G401.6 (cell line): ENCODE measurements around the gene ADAM17.
"Not testable (repeated sequence)": the region's sequence is repeated elsewhere in the genome, so short reads cannot be mapped to it uniquely, and the experiment has no call there.

ENCODE experiments used
- FAIRE-seq: peaks from 2 replicates; lab custom pipeline; 2012; peaks lifted over from hg19 to GRCh38; lab: Jason Lieb, UNC

Gene ADAM17

DNA sequence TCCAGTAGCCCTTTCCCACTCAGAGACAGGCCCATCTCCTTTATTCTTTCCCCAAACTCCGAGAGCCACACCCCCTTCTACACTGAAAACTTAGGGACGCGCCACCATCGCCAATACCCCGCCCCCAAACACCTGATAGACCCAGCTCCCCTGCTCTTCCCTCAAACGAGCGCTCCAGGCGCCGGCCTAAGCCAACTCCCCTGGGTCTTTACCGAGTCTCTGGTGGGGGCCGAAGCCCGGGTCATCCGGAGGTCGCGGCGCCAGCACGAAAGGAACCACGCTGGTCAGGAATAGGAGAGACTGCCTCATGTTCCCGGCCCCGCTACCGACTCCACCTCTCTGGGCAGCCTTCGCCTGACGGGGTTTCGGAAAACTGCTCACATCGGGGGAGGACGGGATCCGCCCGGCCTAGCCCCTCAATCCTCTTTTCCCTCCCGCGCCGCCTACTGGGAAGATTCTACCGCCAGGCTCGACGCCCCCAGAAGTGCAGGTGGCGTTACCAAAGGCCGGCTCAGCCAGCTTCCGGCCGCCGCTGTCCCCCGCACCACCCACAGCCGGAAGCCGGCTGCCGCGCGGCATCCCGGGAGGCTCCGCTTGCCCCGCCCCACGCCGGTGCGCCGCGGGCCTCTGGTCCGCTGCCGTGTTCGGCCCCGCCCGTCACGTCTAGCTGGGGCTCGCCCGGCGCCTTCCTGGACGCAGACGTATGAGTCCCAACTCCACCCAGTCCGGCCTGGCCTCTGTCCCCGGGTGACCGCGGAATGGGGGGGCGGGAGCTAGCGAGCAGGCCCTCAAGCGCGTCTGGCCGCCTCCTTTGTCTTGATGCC is at the start of gene ADAM17:
Gene ADAM17 (minus strand): TSS at position 534 of the 824 bp plus-strand sequence. CDS start 225 bp downstream, at position 309.
- no peak for FAIRE-seq

DNA sequence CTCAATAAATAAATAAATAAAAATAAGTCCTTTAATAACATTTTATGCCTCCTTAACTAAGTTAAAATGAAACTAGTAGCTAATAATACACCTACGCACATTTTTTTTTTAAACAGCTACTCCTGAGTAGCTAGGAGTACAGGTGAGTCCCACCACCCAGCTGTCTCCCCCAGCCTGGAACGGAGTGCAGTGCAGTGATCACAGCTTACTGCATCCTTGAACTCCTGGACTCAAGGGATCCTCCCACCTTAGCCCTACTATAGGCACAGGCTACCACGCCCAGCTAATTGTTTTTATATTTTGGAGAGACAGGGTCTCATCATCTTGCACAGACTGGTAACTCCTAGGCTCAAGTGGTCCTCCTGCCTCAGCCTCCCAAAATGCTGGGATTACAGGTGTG is 46.8 kb upstream of the ADAM17 start:
- no peak for FAIRE-seq

DNA sequence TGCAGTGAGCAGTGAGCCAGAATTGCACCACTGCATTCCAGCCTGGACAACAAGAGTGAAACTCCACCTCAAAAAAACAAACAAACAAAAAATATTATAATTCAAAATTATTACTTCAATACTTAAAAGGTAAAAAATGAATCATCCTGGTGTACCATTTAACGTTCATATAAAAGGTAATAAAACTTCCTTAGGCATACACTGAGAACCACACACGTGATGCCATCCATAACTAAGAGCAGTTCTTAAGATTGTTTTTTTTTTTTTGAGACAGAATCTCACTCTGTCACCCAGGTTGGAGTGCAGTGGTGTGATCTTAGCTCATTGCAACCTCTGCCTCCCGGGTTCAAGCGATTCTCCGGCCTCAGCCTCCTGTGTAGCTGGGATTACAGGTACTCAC is 45.8 kb upstream of the ADAM17 start:
- FAIRE-seq = no peak

DNA sequence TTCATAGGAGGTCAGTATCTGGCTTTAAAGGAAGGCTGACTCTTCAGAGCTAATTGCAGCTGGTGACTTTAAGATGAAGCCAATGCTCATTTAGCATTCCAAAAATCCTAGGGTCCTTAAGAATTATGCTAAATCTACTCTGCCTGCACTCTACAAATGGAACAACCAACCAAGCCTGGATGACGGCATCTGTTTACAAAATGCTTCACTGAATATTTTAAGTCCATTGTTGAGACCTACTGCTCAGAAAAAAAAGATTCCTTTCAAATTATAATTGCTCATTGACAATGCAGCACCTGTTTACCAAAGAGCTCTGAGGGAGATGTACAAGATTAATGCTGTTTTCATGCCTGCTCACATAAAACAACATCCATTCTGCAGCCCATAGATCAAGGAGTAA is 43.8 kb upstream of the ADAM17 start:
- no peak for FAIRE-seq

DNA sequence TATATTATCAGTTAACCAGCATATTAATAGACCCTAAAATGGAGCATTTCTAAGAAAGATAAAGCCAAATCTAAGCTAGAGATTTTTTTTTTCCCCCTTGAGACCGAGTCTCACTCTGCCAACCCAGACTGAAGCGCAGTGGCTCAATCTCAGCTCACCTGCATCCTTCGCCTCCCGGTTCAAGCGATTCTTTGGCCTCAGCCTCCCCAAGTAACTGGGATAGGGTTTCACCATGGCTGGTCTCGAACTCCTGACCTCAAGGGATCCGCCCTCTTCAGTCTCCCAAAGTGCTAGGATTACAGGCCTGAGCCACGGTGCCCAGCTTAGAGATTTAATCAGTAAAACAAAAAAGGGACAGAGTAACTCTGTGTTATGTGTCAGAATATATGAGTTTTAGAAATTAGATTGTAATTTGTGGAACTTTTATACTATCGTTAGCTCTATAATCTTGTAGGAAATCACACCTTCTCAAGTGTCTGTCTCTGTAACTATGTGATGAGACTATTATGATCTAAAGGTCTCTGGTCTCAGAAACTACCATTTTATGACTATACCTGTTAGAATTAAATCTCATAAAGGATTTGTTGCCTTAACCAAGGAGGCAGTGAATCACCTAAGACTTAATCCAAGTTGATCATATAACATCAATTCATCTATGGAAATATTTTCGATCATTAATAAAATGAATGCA is 41.1 kb upstream of the ADAM17 start:
- no peak for FAIRE-seq

DNA sequence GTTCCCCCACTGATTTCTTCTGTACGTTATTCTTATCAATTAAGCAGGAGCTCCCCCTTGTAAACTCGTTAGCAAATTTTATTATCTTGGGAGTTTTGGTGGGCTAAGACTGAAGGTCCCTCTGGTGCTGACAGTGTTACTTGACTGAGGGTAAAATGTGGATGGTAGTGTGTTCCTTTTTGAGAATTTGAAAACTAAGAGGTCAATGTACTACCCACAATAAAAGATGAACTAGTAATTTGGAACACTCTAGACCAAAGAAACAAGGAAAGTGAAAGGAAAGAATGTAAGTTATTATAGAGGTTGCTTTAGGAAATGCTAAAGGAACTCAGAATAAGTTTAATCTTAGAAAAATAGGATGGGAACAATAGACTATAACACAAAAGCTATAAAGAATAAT is 40.1 kb upstream of the ADAM17 start:
- FAIRE-seq = no peak

DNA sequence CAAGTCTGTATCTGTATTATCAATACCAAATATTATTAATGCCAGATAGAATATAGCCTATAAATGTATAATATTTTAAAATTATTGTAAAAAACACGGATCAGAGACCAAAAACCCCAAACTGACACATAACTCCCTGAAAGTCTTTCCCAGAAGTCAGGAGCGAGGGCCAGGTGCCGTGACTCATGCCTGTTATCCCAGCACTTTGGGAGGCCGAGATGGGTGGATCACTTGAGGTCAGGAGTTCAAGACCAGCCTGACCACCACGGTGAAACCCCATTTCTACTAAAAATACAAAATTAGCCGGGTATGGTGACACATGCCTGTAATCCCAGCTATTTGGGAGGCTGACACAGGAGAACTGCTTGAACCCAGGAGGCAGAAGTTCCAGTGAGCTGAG is 39.6 kb upstream of the ADAM17 start:
- not testable (repeated sequence) for FAIRE-seq

DNA sequence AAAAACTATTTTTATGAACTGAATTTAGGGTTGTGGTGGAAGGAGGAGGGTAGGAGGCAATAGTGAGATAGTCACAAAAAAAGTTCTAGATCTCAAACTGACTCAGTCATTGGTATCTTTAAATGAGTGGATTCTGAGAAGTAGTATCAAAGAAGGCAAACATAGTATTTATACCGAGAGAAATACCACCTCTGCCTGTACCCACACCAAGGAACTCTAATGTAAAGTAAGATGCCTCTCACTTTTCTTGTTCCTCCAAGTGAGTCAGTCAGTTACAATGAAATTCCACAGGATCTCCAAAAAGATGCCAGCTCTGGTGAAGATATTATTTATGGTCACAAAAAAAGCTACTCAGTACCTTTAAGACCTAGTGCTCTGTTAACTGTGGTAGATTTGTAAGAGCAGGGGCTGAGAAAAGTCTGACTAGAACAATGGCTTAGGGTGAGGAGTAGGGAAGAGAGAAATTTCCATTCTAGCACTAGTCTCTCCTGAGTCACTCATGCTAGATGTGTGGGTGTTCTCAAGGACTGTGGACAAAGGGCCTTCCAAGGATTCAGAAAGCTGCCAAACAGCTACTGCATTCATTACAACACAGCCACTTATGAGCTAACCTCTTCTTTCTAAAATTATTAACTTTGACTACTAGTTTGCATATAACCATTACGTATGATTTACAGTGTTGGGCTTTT is 38.9 kb upstream of the ADAM17 start:
- FAIRE-seq = no peak

DNA sequence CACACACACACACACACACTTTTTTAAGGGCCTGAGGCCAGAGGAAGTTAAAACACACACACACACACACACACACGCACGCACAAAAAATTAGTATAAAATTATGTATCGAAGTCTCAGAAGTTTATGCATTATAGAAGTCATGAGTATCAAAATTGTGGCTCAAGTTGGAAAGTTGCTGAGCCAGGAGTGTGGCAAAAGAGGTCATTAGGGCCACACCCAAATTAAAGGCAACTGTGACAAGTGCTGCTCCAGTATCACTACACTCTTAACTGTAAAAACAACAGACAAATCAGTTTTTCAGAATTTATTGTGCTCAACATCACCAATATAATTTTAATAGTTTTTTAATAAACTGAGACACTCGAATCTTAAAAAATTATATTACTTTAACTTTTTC is 38.3 kb upstream of the ADAM17 start:
- no peak for FAIRE-seq

DNA sequence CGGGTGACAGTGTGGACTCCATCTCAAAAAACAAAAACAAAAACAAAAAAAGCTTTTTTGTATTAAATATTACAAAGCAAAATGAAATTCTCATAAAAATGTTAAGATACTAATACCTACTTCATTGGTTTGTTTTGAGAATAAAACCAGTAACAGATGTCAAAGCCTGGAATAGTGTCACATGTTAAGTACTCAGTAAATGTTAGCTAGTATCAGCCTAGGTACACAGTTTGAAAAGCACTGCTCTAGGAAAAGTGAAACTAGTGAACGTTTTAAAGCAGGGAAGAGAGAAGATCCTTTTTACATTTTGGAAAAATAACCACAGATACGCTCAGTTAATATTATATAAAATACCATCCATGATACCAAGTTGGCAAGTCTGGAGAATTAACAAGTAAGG is 37.1 kb upstream of the ADAM17 start:
- FAIRE-seq = no peak

DNA sequence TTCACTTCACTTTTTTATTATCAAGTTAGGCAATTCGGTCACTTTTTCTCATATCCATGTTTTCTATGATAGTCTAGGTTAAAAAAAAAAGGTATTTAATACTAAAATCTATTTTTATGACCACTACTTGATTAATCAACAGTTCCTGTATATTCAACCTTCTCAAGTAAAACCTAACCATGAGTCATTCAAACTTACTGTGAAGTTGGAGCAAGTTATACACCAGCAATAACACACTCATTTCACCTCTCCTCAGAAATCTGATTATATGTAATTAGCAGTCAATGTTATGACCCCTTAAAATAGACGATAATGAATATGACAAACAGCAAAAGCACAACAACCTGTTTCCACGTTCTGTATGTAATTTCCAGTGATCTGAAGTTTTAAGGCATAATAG is 35.0 kb upstream of the ADAM17 start:
- no peak for FAIRE-seq

DNA sequence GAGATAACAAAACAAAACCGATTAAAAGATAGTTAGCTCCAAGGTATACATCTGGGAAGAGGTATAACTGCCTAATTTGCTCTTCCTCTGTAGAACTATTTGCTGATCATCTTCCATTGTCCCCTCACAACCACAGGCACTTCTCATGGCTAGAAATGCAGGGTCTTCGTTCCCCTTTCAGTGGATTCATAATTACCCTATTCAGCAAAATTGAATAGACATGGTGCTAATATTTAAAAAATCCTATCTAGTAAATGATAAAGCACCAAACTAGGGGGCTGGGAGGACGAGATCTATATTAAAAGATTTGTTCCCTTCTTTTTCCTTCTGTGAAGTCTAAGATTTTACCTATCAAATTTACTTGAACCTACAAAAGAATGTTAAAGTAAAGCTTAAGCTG is 30.8 kb upstream of the ADAM17 start:
- no peak for FAIRE-seq

DNA sequence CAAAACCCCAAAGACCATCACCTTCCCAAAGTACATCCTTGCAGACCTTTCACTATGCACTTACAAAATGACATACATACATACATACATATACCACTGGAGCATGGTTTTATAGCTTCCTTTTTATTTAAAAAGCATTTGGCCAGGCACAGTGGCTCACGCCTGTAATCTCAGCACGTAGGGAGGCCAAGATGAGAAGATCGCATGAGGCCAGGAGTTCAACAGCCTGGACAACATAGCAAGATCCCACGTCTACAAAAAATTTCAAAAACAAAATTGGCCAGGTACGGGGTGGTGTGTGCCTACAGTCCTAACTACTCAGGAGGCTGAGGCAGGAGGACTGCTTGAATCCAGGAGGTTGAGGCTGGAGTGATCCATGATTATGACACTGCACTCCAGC is 29.9 kb upstream of the ADAM17 start:
- no peak for FAIRE-seq

DNA sequence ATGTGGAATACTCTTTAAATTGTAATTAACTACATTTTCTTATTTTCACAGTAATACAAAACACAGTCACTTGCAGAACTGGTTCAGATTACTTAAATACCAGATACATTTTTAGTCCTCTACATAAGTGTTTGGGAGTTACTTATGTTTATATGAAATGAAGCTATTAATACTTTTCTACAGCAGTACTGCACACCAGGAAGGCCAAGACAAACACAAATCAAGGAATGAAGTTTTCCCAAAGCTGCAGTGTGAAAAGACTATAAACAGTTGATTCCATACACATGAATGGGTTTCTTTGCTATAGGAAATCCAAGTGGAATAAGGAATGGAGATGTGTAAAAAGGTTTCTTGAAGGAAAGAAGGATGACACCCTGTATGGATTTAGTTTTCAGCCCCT is 29.3 kb upstream of the ADAM17 start:
- not testable (repeated sequence) for FAIRE-seq

DNA sequence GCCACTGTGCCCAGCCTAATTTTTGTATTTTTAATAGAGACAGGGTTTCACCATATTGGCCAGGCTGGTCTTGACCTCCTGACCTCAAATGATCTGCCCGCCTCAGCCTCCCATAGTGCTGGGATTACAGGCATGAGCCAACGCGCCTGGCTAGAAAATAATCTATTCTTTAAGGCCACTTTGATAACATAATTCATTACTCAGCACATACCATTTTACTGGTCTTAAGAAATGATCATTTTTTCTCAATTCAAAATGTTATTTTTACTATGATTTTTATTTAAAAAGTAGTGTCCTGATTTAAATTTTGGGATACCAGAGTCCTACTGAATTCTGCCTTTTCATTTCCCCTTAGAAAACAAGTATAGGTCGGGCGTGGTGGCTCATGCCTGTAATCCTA is 27.0 kb upstream of the ADAM17 start:
- FAIRE-seq = no peak

DNA sequence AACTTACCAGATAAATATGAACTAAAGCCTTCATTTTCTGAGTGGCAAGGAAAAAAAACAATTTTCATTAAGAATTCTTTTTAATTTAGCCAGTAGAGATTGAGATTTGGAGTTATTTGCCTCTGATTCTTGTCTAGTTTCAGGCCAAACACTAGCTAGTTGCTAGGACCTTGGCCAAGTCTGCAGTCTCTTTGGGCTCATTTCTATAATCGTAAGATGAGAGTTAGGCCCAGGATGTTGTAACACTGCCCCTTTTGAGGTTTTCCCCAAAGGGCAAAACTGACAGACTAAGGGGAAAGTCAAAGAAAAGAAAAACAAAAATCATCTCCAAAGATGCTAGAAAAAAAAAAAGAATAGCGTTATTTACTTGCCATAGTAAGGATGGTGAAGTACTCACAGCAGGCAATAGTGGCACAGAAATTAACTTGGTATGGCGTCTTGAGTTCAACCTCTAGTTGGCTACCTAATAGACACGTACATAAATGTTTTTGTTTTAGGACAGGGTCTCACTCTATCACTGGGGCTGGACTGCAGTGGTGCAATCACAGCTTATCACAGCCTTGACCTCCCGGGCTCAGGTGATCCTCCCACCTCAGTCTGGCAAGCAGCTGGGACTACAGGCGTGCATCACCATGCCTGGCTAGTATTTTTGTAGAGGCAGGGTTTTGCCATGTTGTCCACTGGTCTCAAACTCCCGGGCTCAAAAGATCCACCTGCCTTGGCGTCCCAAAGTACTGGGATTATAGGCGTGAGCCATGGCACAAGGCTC is 23.0 kb upstream of the ADAM17 start:
- FAIRE-seq = no peak

DNA sequence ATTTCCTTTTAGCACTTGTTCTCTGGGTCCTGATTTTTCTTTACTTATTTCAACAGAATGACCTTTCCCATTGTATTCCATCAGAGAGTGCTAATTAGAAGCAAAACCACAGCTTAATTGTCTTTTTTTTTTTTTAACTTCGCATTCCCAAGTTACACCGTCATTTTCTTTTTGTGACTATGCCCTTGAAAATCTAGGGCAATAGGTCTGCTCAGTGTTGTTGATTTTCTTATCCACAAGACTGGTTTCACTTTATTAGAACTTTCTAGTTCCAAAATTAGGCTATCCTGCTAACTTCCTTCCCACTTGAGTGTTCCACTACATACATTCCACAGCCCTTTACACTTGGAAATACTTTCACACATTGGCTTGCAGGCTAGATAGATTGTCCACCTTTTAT is 18.7 kb upstream of the ADAM17 start:
- FAIRE-seq = no peak

DNA sequence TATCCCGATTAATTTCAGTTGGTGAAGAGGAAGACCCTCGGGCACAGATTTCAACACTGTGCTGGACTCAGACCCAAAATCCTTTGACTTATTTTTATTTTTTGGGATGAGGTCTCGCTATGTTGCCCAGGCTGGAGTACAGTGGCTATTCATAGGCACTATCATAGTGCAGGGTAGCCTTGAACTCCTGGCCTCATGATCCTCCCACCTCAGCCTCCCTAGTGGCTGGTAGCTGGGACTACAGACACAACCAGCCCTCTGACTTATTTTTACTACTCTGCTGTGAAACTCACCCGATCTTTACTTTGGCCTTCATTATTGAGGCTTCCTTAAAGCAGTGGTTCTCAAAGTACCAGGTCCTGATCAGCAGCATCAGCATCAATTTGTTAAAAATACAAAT is 18.2 kb upstream of the ADAM17 start:
- no peak for FAIRE-seq

DNA sequence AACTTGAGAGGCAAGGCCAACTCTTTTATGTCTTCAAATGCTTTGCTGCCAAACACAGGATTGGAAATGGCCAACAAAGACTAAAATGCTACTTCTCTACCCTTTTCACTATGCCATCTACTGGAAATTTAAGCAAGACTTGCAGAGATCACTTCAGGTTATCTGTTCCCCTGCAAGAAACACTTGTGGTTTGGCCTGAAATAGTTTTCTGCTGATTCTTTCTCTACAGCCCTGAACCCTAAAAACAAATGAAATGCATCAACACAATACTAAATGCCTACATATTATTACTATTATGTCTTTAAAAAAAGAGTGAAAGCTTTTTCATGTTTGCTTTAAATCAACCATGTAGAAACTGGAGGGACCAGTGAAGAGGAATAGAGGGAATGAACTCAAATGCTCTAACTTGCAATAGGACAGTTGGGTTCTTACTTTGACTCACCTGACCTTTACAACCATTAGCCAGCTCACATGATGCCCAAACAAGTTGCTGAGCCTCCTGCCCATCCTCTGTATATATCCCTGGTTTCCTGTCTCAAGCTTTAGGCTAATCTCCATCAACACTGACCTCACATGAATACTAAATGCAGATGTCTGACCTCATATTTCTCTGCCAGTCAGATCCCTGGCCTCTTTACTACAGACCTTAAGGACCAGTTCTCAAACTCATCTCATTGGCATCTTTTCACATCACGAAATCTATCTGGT is 17.5 kb upstream of the ADAM17 start:
- no peak for FAIRE-seq

DNA sequence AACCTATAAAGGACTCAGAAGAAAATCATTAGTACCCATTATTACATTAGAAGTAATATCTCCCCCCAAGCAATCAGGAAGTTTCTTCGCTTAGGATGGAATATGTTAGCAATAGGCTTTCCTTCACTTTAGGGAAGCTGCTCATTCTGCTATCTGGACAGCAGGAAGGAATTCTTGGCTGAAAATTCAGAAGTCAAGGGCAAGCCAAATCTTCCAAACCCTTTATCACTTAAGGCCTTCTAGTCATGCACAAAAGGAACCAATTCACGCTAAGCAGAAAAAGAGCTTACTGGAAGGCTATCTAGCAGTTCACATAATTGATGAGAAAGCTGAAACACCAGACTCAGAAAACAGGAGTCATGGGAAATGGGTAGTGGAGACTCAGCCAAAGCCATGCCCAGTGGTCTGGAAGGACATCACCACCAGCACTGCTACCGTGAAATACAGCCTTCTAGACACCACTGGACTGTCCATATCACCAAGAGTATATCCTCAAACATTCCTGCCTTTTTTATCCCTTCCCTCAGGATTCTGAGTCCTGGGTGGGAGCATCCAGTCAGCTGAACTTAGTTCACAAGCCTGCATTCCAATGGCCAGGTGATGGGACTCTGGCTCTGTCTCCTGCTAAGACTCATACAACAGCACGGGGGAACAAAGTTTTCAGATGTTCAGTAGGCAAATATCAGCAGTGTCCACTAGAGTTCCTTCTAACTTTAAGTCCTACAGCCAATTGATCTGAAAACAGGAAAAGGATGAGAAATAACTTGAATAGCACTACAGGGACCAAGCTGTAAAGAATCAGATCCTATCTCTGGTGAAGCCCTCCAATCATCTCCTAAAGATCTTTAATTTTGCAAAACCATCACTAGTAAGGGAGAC is 14.8 kb upstream of the ADAM17 start:
- FAIRE-seq = no peak
